Measurements from ENCODE around the gene PRR20C. TPM values are rescaled to one million over a fixed set of nuclear protein-coding genes. Genes with fewer than 3 reads are reported as not detected.
A peak's percentile ranks its signal among the peaks of the same experiment; 100 is the strongest.
"Not testable (repeated sequence)": the region's sequence is repeated elsewhere in the genome, so short reads cannot be mapped to it uniquely, and the experiment has no call there.

The PRR20C gene
- total RNA-seq = not detected

DNA sequence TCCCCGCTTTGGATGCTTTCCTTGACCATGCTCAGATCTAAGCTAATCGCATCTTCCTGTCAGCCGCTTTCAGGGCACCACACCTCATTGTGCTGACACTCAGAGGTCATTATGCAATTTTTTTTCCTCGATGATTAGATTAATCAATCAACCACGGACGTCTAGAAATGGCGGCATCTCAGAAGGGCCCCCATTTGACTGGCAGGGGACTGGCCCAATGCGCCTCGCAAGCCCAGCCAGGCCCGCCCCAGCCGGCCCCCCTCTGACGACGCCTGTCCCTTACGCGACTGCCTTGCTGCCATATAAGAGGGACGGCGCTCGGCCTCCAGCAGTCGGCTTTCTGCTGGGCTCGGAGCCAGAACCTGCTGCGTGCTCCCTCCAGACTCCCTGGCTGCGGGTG is at the start of gene PRR20C:
Gene PRR20C, plus strand, starts transcription at position 301 of the 400 bp plus-strand sequence. CDS start 387 bp downstream, outside the sequence.
- no CpG with 5 or more reads among the region's 22 CpGs for WGBS
- H3K4me1 ChIP-seq; H3K36me3 ChIP-seq; DNase-seq (ENCODE audit: extremely low spot score); H3K9me3 ChIP-seq; intact Hi-C loops (cut with DNase I); H3K27me3 ChIP-seq; H3K4me3 ChIP-seq; H3K27ac ChIP-seq (replicated peaks in 1 of 4): not testable (repeated sequence)

DNA sequence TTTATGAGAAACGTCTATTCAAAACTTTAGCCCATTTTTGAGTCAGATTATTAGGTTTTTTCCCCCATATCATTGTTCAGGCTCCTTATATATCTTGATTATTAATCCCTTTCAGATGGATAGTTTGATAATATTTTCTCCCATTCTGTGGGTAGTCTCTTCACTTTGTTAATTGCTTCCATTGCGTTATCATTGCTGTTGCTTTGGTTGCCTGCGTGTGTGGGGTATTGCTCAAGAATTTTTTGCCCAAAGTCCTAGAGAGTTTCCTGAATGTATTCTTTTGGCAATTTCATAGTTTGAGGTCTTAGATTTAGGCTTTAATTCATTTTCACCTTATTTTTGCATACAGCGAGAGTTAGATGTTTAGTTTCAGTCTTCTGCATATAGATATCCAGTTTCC is 38.9 kb upstream of the PRR20C start:
- TF ChIP-seq, protein P1, sequence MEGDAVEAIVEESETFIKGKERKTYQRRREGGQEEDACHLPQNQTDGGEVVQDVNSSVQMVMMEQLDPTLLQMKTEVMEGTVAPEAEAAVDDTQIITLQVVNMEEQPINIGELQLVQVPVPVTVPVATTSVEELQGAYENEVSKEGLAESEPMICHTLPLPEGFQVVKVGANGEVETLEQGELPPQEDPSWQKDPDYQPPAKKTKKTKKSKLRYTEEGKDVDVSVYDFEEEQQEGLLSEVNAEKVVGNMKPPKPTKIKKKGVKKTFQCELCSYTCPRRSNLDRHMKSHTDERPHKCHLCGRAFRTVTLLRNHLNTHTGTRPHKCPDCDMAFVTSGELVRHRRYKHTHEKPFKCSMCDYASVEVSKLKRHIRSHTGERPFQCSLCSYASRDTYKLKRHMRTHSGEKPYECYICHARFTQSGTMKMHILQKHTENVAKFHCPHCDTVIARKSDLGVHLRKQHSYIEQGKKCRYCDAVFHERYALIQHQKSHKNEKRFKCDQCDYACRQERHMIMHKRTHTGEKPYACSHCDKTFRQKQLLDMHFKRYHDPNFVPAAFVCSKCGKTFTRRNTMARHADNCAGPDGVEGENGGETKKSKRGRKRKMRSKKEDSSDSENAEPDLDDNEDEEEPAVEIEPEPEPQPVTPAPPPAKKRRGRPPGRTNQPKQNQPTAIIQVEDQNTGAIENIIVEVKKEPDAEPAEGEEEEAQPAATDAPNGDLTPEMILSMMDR (IDR thresholded peaks at IDR 0.05) = no peak
- TF ChIP-seq EP300 (IDR thresholded peaks at IDR 0.05) (no peak), POLR2A (IDR thresholded peaks at IDR 0.05; ENCODE audit: low read depth) (no peak), POLR2AphosphoS5 (IDR thresholded peaks at IDR 0.05) (no peak)
- Histone ChIP-seq H3K27me3 (no peaks in the 10 kb centered on the region), H3K4me3 (no peak overlapping the region), H3K27ac (replicated peaks in 1 of 4) (no peak overlapping the region), H3K36me3 (no peaks in the 10 kb centered on the region), H3K9me3 (no peaks in the 10 kb centered on the region), H3K4me1 (no peaks in the 10 kb centered on the region)
- intact Hi-C loops (cut with DNase I) = no loop called here
- no peak for DNase-seq (ENCODE audit: extremely low spot score)
- WGBS = 92% methylated on average over 4 of the region's 4 CpGs

DNA sequence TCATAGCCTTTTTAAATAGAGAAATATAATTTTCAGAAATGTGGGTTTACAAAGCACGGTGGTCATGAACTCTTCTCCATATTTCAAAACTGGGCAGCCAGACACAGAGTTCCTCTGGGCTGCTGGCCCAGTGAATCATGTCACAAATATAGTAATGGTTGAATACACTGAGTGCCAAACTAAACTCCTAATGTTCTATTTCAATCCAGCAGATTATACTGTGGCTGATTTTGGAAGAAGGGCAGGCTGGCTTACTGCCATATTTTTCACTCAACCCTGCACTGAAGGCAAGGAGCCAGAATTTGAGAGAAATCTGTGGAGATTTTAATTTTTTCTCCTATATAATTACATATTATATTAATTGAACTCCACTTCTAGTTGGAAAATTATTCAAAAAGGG is 30.2 kb upstream of the PRR20C start:
- H3K4me1 ChIP-seq = peaks cover 7 to 27% (median 21%) of the 10 kb centered on the region in 4 donors
- WGBS = 23% methylated on average over 1 of the region's 1 CpG
- no peaks in the 10 kb centered on the region for H3K36me3 ChIP-seq
- no peaks in the 10 kb centered on the region for H3K27me3 ChIP-seq
- H3K27ac ChIP-seq (replicated peaks in 1 of 4) = peak overlapping the region in 3 of 4 donors; percentile 4 to 12 (median 7)
- DNase-seq (ENCODE audit: extremely low spot score) = no peak
- no peak overlapping the region for H3K4me3 ChIP-seq
- TF ChIP-seq, protein P1 (IDR thresholded peaks at IDR 0.05) = no peak
- no peak for TF ChIP-seq EP300 (IDR thresholded peaks at IDR 0.05)
- no peak for TF ChIP-seq POLR2AphosphoS5 (IDR thresholded peaks at IDR 0.05)
- no peak for TF ChIP-seq POLR2A (IDR thresholded peaks at IDR 0.05; ENCODE audit: low read depth)
- intact Hi-C loops (cut with DNase I) = no loop called here
- no peaks in the 10 kb centered on the region for H3K9me3 ChIP-seq

DNA sequence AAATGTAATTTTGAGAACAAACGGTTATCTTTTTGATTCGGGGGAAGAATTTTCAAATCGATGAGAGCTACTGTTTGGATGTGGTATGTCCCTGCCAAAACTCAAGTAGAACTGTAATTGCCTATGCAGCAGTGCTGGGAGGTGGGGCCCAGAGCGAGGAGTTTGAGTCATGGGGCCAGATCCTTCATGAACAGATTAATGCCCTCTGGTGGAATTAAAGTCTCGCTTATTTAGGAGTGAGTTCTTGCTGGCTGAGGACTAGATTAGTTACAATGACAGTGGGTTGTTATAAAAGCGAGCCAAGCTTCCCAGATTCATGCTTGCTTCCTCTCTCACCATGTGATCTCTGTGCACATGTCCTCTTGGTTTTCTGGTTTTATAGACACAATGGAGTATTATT is 25.0 kb upstream of the PRR20C start:
- Histone ChIP-seq H3K4me3 (no peak overlapping the region), H3K36me3 (no peaks in the 10 kb centered on the region), H3K27me3 (no peaks in the 10 kb centered on the region), H3K27ac (replicated peaks in 1 of 4) (no peak overlapping the region), H3K4me1 (peaks cover 1 to 4% (median 3%) of the 10 kb centered on the region in 4 donors), H3K9me3 (no peaks in the 10 kb centered on the region)
- TF ChIP-seq POLR2AphosphoS5 (IDR thresholded peaks at IDR 0.05) = no peak
- TF ChIP-seq, protein P1 (IDR thresholded peaks at IDR 0.05) = no peak
- no peak for TF ChIP-seq EP300 (IDR thresholded peaks at IDR 0.05)
- no peak for TF ChIP-seq POLR2A (IDR thresholded peaks at IDR 0.05; ENCODE audit: low read depth)
- DNase-seq (ENCODE audit: extremely low spot score) = no peak
- intact Hi-C loops (cut with DNase I) = no loop called here
- 82% methylated on average over 6 of the region's 6 CpGs for WGBS

DNA sequence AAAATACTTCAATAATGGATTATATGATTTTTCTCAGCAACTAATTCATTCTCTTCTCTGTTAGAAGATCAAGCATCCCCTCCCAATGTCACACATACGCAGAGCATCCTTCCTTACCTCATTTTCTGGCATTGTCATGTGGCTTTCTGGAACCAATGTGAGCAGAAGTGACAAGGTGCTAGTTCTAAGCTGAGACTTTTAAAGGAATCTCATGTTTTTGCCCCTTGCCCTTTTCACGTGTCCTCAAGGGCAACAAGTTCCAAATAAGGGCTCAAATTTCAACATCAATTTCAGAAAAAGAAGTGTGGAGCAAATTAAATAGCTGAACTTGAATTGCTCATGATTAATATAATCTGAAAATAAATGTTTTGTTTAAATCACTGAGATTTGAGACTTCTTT is 17.8 kb upstream of the PRR20C start:
- Histone ChIP-seq H3K4me3 (no peak overlapping the region), H3K9me3 (no peaks in the 10 kb centered on the region), H3K4me1 (no peaks in the 10 kb centered on the region), H3K36me3 (no peaks in the 10 kb centered on the region), H3K27me3 (no peaks in the 10 kb centered on the region), H3K27ac (replicated peaks in 1 of 4) (no peak overlapping the region)
- WGBS = 60% methylated on average over 2 of the region's 2 CpGs
- TF ChIP-seq, protein P1 (IDR thresholded peaks at IDR 0.05) = no peak
- TF ChIP-seq POLR2A (IDR thresholded peaks at IDR 0.05; ENCODE audit: low read depth) (no peak), POLR2AphosphoS5 (IDR thresholded peaks at IDR 0.05) (no peak), EP300 (IDR thresholded peaks at IDR 0.05) (no peak)
- DNase-seq (ENCODE audit: extremely low spot score) = no peak
- intact Hi-C loops (cut with DNase I) = no loop called here

Measured in esophagus muscularis mucosa (tissue), 4 donors.